Spinal cord (tissue), 10 donors: ENCODE measurements around the gene TOMM22. TPM values are rescaled to one million over a fixed set of nuclear protein-coding genes. Genes with fewer than 3 reads are reported as not detected.

Source experiments
- DNase-seq, 6 donors: peaks; one replicate each; pipeline versions ENCODE4 v3.0.0 to v3.0.0-alpha.2; 2013 to 2015; ENCODE audit warnings: low spot score in 6 of 6, low read depth in 4 of 6
- H3K27ac ChIP-seq: one replicate; pipeline ENCODE4 v1.5.1; 2013; ENCODE audit warnings: low read depth, low read length, control low read depth
- H3K27me3 ChIP-seq: one replicate; pipeline ENCODE4 v1.6.1; 2013; ENCODE audit warnings: low read length; ENCODE audit not compliant: control insufficient read depth, insufficient read depth
- H3K36me3 ChIP-seq: one replicate; pipeline ENCODE4 v1.6.1; 2013; ENCODE audit warnings: low read length; ENCODE audit not compliant: control insufficient read depth, insufficient read depth
- H3K4me1 ChIP-seq: one replicate; pipeline ENCODE4 v1.6.1; 2013; ENCODE audit warnings: low read length; ENCODE audit not compliant: control insufficient read depth, insufficient read depth
- H3K4me3 ChIP-seq: one replicate; pipeline ENCODE4 v1.5.1; 2013; ENCODE audit warnings: low read depth, low read length, control low read depth
- H3K9me3 ChIP-seq: one replicate; pipeline ENCODE4 v1.6.1; 2013; ENCODE audit warnings: low read length; ENCODE audit not compliant: control insufficient read depth, insufficient read depth
- WGBS: methylation state at CpG from one replicate; pipeline ENCODE4 v1.1.5; 2013; ENCODE audit warnings: missing lambda C conversion rate; ENCODE audit not compliant: insufficient coverage; 5-methylcytosine and 5-hydroxymethylcytosine counted together
- polyA plus RNA-seq, 2 donors: library from polyadenylated mRNA; unstranded; fragments of 120-200 nt; gene quantifications; one replicate each; pipeline ENCODE4 v1.2.1, GENCODE V29; 2013; ENCODE audit not compliant: insufficient read length in 2 of 2
- total RNA-seq, 2 donors: library from RNA; depleted of rRNA in 1 of 2; stranded (reverse); fragments of 120-200 nt in 1 of 2; fragments of >200 nt in 1 of 2; gene quantifications; one replicate each; pipeline versions ENCODE4 v1.2.3 to v1.2.4, GENCODE V29; 2013 to 2014
- donor health status: healthy.

The TOMM22 gene
- total and polyA plus RNA-seq, 4 donors, result 38.4 to 86.1 (median 65.5) TPM

GRCh38 chr22:38694049-38694448 is 12.3 kb downstream of the TOMM22 start:
- H3K27me3 ChIP-seq, result no peaks in the 10 kb centered on the region
- no peak overlapping the region for H3K27ac ChIP-seq
- DNase-seq, result no peak
- H3K36me3 ChIP-seq, result peaks cover 30% of the 10 kb centered on the region
- no peaks in the 10 kb centered on the region for H3K9me3 ChIP-seq
- no peak overlapping the region for H3K4me3 ChIP-seq
- no CpG with 5 or more reads among the region's 2 CpGs for WGBS
- H3K4me1 ChIP-seq, result peaks cover 10% of the 10 kb centered on the region

DNA sequence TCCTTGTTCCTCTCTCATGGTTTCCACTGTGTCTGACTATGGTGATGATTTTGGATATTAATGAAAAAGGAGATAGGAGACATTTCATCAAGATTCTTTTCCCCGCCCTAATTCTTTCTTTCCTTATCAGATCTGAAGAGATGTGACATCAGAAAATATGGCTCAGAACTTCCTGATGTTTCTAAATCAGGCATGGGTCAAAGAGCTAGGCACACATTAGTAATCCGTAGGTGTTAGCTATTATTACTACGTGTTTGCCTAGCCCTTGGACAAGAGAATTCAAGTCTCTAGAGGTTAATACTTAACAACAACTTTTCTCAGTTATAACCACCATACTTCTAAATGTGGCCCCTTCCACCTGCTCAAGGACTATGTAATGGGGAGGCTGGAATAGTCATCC is 13.2 kb downstream of the TOMM22 start:
- no peak for DNase-seq
- WGBS, result no CpG with 5 or more reads among the region's 3 CpGs
- H3K36me3 ChIP-seq, result peaks cover 24% of the 10 kb centered on the region
- H3K27ac ChIP-seq, result no peak overlapping the region
- H3K4me3 ChIP-seq, result no peak overlapping the region
- no peaks in the 10 kb centered on the region for H3K9me3 ChIP-seq
- H3K4me1 ChIP-seq, result peaks cover 13% of the 10 kb centered on the region
- H3K27me3 ChIP-seq, result no peaks in the 10 kb centered on the region

DNA sequence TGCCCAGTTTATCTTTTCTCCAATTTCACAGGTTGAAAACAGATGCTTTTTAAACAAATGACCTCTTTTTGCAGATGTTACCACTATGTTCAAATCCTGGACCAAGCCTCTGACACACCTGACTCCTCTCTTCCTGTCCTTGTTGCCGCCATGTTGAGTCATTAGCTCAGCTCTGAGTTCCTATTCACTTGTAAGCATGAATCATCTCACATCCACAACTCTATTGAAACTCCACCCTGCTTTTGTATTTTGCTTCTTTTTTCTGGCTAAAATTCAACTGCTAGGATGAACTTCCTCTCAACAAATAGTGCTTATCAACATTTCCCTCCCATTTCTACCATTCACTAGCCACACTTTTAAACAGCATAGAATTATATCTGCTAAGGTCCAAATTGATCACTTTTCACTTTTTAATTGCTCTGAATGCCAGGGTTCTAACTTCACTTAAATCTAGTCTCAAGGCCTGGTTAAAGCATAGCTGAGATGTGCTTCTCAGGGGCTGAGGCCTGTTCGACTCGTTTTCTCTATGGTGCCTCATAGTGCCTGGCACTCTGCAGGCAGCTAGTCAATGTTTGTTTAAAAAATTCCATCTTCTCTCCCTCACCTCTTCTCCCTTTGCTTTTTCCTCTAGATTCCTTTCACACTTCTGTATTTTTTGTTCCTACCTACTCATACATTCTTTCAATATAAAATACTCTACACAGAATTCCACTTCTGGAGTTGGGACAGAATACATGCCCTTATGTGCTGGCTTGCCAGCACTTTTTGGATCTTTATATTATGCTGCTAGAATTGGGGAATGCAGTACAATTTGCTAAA is 15.1 kb downstream of the TOMM22 start:
- H3K9me3 ChIP-seq, result no peaks in the 10 kb centered on the region
- peaks cover 11% of the 10 kb centered on the region for H3K36me3 ChIP-seq
- H3K4me1 ChIP-seq, result peaks cover 20% of the 10 kb centered on the region
- peak overlapping the region; percentile 61 for H3K27ac ChIP-seq
- no peak for DNase-seq
- no peak overlapping the region for H3K4me3 ChIP-seq
- H3K27me3 ChIP-seq, result no peaks in the 10 kb centered on the region
- 39% methylated on average over 3 of the region's 3 CpGs for WGBS

GRCh38 chr22:38697425-38698089 is 15.8 kb downstream of the TOMM22 start:
- WGBS, result 73% methylated on average over 7 of the region's 8 CpGs
- Histone ChIP-seq H3K4me3 (no peak overlapping the region), H3K27ac (peak overlapping the region; percentile 61), H3K27me3 (no peaks in the 10 kb centered on the region), H3K36me3 (peaks cover 11% of the 10 kb centered on the region), H3K9me3 (no peaks in the 10 kb centered on the region), H3K4me1 (peaks cover 23% of the 10 kb centered on the region)
- DNase-seq, result no peak

- peaks cover 23% of the 10 kb centered on the region for H3K4me1 ChIP-seq
- WGBS, result 90% methylated on average over 13 of the region's 13 CpGs
- H3K9me3 ChIP-seq, result no peaks in the 10 kb centered on the region
- no peak overlapping the region for H3K27ac ChIP-seq
- DNase-seq, result no peak
- H3K4me3 ChIP-seq, result no peak overlapping the region
- H3K27me3 ChIP-seq, result no peaks in the 10 kb centered on the region
- peaks cover 9% of the 10 kb centered on the region for H3K36me3 ChIP-seq
Measured at GRCh38 chr22:38698407-38699094, 16.8 kb downstream of the TOMM22 start.

GRCh38 chr22:38699143-38699542 is 17.4 kb downstream of the TOMM22 start:
- Histone ChIP-seq H3K27me3 (no peaks in the 10 kb centered on the region), H3K9me3 (no peaks in the 10 kb centered on the region), H3K36me3 (peaks cover 7% of the 10 kb centered on the region), H3K27ac (peak overlapping the region; percentile 73), H3K4me1 (peaks cover 23% of the 10 kb centered on the region), H3K4me3 (peak overlapping the region; percentile 81)
- no peak for DNase-seq
- 79% methylated on average over 3 of the region's 5 CpGs for WGBS

- Histone ChIP-seq H3K27me3 (no peaks in the 10 kb centered on the region), H3K27ac (peak overlapping the region; percentile 73), H3K4me3 (peak overlapping the region; percentile 81), H3K36me3 (peaks cover under 1% of the 10 kb centered on the region), H3K9me3 (no peaks in the 10 kb centered on the region), H3K4me1 (peaks cover 23% of the 10 kb centered on the region)
- WGBS, result 6% methylated on average over 5 of the region's 6 CpGs
- DNase-seq, result peak in 2 of 6 donors; percentile 21 to 49
Measured at GRCh38 chr22:38699784-38700183, 18.0 kb downstream of the TOMM22 start.

DNA sequence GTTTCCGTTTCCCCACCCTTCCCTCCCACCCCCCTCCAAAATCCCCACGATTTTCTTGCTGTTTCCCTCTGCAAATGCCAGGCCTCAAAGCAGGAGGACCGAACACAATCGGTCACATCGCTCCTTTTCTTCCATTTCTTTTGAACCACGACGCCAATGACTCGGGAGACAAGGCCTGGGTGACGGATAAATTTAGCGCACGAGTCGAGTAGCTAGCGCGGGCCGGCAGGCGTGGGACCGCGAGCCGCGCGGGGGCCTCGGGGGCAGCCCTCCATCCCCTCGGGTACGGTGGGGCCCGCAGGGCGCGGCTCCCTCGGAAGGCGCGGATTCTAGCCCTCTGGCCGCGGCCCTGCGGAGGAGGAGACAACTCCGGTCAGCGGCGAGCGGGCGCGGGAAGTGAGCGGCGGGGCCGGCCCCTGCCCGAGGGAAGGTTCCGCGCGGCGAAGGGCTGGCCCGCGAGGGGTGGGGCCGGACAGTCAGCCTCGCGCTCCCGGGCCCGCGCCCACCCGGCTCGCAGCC is 18.6 kb downstream of the TOMM22 start:
- Histone ChIP-seq H3K4me3 (peak overlapping the region; percentile 81), H3K27me3 (no peaks in the 10 kb centered on the region), H3K27ac (peak overlapping the region; percentile 73), H3K4me1 (peaks cover 23% of the 10 kb centered on the region), H3K9me3 (no peaks in the 10 kb centered on the region), H3K36me3 (no peaks in the 10 kb centered on the region)
- WGBS, result under 1% methylated on average over 57 of the region's 57 CpGs
- peak in 2 of 6 donors; percentile 6 to 55 for DNase-seq

DNA sequence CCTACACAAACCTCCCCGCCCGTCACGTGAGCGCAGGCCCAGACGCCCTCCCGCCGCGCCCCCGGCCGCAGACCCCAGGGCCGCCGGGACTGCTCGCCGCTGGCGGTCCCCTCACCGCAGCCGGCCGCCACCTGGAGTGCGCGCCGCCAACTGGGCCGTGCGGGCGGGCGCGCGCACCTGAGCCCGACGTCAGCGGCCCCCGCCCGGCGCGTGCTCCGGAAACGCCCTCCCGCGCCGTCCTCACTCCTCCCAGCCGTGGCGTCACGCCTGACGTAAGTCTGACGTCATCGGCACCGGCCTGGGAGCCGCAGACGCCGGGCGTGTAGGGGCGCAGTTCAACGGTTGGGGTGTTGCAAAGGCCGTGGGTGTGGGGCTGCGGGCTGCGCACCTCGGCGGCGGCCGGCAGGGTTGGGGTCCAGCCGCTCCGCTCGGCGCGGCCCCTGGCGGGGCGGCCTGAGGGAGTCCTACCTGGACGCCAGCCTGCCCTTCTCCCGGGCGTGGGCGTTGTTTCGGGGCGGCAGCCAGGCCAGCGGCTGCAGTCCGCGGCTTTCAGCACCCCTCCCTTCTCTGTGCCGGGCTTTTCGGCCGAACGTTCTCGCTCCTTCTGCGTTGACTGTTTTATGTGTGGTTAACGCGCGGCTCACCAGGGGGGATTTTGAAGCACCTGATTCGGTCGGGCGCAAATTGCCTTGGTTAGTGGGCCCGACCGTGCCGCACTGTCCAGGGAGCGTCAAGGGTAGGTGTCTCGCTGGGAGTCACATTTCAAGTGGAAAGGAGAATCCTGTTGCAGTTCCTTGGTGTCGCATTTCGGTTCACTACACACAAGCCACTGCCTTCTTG is 19.3 kb downstream of the TOMM22 start, which contains the start of gene JOSD1:
JOSD1 (minus strand) TSS at position 155 of the 840 bp plus-strand sequence. CDS start 956 bp downstream, outside the sequence.
- peak; percentile 80 to 98 (median 92) for DNase-seq
- Histone ChIP-seq H3K27ac (peak within 1 kb of the TSS; percentile 85), H3K4me3 (peak within 1 kb of the TSS; percentile 81), H3K9me3 (no peaks in the 10 kb centered on the region), H3K36me3 (no peaks in the 10 kb centered on the region), H3K4me1 (peaks cover 23% of the 10 kb centered on the region), H3K27me3 (no peaks in the 10 kb centered on the region)
- WGBS, result under 1% methylated on average over 90 of the region's 94 CpGs
